Activated gamma-delta T cell treated with anti-CD3 and anti-CD28 coated beads, Interleukin-2, amount 50 U/mL, for 16 hours (primary cell): Measurements from ENCODE around the gene PTPN12.
"Not testable (repeated sequence)": the region's sequence is repeated elsewhere in the genome, so short reads cannot be mapped to it uniquely, and the experiment has no call there.

ENCODE experiments used
- DNase-seq: peaks from one replicate; pipeline ENCODE4 v3.0.0-alpha.2; 2020; ENCODE audit warnings: low read depth

The PTPN12 gene

GRCh38 chr7:77537136-77537777, at the start of gene PTPN12:
Gene PTPN12, plus strand, starts transcription at chr7:77537295. Its CDS starts 252 bp downstream, at chr7:77537547.
- peak; percentile 23 for DNase-seq

GRCh38 chr7:77488986-77489385, 48.1 kb upstream of the PTPN12 start:
- no peak for DNase-seq

- no peak for DNase-seq
These were observed 40.0 kb upstream of the PTPN12 start for GRCh38 chr7:77497079-77497478.

GRCh38 chr7:77498659-77499379, 38.3 kb upstream of the PTPN12 start:
- no peak for DNase-seq

GRCh38 chr7:77501192-77501515, 35.9 kb upstream of the PTPN12 start:
- no peak for DNase-seq

- no peak for DNase-seq
These were observed 32.1 kb upstream of the PTPN12 start for GRCh38 chr7:77504951-77505350.

GRCh38 chr7:77506899-77507298, 30.2 kb upstream of the PTPN12 start:
- no peak for DNase-seq

- DNase-seq: not testable (repeated sequence)
These were observed 24.0 kb upstream of the PTPN12 start for GRCh38 chr7:77513002-77513670.

- no peak for DNase-seq
These were observed 21.0 kb upstream of the PTPN12 start for GRCh38 chr7:77516085-77516484.

- no peak for DNase-seq
These were observed 16.8 kb upstream of the PTPN12 start for GRCh38 chr7:77520261-77520660.

GRCh38 chr7:77521537-77521936, 15.6 kb upstream of the PTPN12 start:
- not testable (repeated sequence) for DNase-seq

GRCh38 chr7:77524731-77525130, 12.4 kb upstream of the PTPN12 start:
- DNase-seq: no peak

GRCh38 chr7:77525231-77525630, 11.9 kb upstream of the PTPN12 start:
- no peak for DNase-seq

- no peak for DNase-seq
These were observed 8.7 kb upstream of the PTPN12 start for GRCh38 chr7:77528368-77528767.

GRCh38 chr7:77529279-77529678, 7.8 kb upstream of the PTPN12 start:
- no peak for DNase-seq

GRCh38 chr7:77531038-77531437, 6.1 kb upstream of the PTPN12 start:
- no peak for DNase-seq

- no peak for DNase-seq
These were observed 4.8 kb upstream of the PTPN12 start for GRCh38 chr7:77532247-77532646.

- DNase-seq: not testable (repeated sequence)
These were observed 4.4 kb upstream of the PTPN12 start for GRCh38 chr7:77532732-77533131.

GRCh38 chr7:77534046-77534445, 3.0 kb upstream of the PTPN12 start:
- DNase-seq: not testable (repeated sequence)

- no peak for DNase-seq
These were observed 1.1 kb upstream of the PTPN12 start for GRCh38 chr7:77536017-77536412.

- peak; percentile 94 for DNase-seq
These were observed 521 bp upstream of the PTPN12 start for GRCh38 chr7:77536413-77537135.

- DNase-seq: peak; percentile 12
These were observed 734 bp downstream of the PTPN12 start for GRCh38 chr7:77537778-77538280.
